Activated CD8-positive, alpha-beta memory T cell treated with anti-CD3 and anti-CD28 coated beads for 1 hour (primary cell): ENCODE results near the gene AADACL4.
"Not testable (repeated sequence)": the region's sequence is repeated elsewhere in the genome, so short reads cannot be mapped to it uniquely, and the experiment has no call there.

Experiments
- DNase-seq, 2 donors: peaks; one replicate each; pipeline ENCODE4 v3.0.0-alpha.2; 2020; ENCODE audit warnings: low read depth in 1 of 2; ENCODE audit errors: extremely low read depth in 1 of 2

Gene AADACL4

DNA sequence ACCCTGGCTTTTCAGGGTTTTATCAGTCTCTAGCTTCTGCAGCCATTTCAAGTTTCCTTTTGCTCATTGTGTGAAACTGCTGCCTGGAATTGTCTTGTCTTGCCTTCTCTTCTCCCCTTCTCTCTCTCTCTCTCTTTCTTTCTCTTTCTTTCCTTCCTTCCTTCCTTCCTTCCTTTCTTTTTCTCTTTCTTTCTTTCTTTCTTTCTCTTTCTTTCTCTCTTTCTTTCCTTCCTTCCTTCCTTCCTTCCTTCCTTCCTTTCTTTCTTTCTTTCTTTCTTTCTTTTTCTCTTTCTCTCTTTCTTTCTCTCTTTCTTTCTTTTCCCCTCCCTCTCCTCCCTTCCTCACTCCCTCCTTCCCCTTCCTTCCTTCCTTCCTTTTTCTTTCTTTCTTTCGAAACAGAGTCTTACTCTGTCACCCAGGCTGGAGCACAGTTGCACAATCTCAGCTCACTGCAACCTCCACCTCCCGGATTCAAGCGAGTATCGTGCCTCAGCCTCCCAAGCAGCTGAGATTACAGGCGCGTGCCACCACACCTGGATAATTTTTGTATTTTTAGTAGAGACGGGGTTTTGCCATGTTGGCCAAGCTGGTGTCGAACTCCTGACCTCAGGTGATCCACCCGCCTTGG, 14.1 kb downstream of the AADACL4 start:
- DNase-seq = not testable (repeated sequence)

DNA sequence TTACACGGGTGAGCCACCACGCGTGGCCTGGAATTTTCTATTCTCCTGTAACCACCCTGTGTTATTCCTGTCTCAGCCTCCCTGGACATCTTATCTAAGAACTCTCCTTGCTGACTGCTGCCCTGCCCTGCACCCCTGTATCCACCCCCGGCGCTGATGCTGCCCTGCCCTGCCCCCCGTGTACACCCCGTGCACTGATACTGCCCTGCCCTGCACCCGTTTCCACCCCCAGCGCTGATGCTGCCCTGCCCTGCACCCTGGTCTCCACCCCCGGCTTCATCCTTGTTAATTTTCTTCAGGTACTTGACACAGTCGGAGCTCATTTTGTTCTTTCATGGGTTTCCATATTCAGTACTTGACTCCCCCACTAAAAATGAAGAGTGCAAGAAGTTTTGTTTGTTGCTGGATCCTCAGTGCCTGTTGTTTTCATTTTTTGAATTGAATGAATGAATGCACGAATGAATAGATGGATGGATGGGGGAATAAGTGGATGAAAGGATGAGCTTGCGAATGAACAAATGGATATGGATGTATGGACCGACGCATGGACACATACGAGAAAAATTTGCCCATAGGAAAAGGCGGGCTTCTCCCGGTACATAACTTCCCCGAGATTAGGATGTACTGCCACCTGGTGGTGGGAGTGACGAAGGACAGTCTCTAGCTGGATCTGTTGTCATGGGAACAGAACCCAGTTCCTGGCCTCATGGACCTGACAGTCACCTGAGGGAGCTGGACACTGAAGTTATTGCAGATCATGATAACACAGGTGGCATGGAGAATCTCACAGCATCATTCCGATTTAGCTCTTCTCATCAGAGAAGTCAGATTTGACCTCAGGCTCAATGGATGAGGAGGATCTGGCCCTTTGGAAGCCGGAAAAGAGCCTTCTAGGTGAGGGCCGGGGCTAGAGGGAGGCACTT, 14.9 kb downstream of the AADACL4 start:
- DNase-seq = peak; percentile 12 to 52

DNA sequence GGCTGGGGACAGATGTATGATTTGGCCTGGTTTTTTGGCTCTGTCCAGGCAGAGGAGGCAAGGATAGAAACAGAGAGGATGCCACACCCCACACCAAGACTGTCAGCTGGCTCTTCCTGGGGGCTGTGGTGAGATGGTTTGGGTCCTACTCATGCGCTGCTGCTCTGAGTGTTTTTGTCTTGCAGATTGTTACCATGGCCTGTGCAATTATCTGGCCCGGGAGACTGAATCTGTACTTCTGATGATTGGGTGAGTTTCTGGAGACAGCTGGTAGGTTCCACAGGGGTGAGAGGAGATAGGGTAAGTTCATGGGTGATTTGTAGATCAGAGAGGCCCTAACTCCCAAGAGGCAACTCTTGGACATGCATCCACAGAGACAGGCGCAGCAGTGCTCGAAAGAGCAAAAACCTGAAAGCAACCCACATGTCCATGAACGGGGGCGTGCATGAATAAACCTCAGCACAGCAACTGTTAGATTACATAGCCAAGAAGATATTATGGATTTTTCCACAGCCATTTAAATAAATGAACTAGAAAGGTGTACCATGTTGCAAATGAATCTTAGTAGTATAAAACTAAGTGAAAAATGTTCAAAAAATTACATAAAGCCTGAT, 17.8 kb downstream of the AADACL4 start:
- DNase-seq = no peak

DNA sequence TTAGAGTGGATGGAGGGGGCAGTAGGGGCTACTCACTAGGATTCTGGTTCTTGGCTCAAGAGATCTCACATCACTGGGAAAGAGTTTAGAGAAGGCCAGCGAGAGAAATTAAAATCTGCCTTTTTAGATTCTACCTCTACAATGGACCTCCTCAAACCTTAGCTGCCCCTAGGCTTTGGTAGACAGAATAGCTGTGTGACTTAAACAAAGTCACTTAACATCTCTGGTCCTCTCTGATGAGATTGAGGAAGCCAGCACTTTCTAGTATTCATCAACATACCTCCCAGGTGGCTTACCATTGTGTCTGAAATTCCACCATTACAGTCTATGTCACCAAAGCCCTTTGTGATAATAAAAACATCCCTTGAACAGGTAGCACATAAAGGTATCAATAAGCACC, 18.7 kb downstream of the AADACL4 start:
- DNase-seq = no peak

DNA sequence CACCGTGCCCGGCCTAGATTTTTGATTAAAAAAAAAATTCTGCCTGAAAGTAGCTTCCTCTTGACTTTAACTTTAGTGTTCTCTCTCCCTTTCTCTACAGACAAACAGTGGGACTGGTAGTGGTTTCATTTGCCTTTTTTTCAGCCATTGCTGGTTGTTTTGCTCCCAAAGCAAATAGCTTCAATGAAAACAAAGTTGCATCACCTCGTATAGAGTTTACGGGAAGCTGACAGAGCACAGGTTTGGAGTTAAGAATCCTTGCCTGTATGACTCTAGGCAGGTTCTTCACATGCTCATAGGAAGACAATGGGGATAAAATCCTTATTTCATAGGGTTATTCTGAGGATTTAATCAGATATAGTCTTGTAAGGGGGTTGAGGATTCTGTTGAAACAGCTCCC, 21.6 kb downstream of the AADACL4 start:
- no peak for DNase-seq

DNA sequence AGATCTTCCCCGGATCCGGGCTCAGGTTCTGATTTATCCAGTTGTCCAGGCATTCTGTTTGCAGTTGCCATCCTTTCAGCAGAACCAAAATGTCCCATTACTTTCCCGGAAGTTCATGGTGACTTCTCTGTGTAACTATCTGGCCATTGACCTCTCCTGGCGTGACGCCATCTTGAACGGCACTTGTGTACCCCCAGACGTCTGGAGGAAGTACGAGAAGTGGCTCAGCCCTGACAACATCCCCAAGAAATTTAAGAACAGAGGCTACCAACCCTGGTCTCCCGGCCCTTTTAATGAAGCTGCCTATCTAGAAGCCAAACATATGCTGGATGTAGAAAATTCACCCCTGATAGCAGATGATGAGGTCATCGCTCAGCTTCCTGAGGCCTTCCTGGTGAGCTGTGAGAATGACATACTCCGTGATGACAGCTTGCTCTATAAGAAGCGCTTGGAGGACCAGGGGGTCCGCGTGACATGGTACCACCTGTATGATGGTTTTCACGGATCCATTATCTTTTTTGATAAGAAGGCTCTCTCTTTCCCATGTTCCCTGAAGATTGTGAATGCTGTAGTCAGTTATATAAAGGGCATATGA, 22.4 kb downstream of the AADACL4 start:
- DNase-seq = no peak

DNA sequence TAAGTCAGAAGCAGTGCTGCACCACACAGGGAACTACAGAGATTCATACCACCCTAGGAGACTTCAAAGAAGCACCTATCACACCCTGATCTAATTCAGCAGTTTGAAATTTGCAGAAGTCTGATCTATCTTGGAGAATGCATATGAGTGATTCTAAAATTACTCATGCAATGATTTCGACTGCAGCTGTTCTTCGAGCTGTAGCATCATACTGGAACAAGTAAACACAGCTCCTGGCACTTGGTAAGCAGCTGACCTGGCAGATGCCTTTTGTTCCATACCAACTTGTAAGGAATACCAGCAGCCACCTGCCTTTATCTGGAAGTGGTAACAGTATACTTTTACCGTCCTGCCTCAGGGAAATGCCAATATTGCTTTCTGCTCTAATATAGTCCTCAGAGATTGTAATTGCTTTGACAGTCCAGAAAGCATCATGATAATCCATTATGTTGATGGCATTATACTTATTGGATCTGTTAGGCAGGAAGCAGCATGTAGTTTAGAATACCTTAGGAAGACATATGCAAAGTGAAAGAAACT, 25.7 kb downstream of the AADACL4 start:
- no peak for DNase-seq

DNA sequence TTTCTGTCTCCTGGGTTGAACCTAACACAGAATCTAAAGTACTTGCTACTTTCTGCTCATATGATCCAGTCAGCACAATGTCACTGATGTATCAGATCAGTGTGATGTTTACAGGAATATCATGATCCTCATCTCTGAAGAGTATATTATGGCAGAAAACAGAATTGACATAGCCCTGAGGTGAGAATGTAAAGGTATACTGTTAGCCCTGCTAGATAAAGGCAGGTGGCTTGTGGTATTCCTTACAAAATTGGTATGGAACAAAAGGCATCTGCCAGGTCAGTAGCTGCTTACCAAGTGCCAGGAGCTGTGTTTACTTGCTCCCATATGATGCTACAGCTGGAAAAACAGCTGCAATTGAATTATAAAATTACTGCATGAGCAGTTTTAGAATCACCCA, 30.5 kb downstream of the AADACL4 start:
- DNase-seq = no peak

DNA sequence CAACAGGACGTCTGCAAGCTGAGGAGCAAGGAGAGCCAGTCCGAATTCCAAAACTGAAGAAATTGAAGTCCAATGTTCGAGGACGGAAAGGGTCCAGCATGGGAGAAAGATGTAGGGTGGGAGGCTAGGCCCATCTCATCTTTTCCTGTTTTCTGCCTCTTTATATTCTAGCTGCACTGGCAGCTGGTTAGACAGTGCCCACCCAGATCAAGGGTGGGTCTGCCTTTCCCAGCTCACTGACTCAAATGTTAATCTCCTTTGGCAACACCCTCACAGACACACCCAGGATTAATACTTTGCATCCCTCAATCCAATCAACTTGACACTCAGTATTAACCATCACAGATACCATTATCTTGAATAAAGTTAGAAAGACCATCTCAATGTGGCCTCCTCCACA, 32.2 kb downstream of the AADACL4 start:
- not testable (repeated sequence) for DNase-seq

DNA sequence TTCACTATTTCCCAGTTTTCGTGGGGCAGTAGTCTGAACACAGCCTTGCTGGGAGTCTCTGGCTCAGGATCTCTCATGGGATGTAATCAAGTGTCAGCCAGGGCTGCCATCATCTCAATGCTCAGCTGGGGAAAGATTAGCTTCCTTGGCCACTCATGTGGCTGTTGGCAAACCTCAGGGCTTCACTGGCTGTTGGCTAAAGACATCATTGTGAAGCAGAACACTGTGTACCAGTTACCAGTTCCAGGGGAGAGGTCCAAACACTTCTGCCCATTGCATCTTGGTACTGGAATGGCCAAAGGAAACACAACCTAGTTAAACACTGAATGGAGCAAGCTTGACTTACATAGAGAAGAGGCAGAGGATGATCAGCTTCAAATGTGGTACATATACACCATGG, 33.7 kb downstream of the AADACL4 start:
- no peak for DNase-seq

DNA sequence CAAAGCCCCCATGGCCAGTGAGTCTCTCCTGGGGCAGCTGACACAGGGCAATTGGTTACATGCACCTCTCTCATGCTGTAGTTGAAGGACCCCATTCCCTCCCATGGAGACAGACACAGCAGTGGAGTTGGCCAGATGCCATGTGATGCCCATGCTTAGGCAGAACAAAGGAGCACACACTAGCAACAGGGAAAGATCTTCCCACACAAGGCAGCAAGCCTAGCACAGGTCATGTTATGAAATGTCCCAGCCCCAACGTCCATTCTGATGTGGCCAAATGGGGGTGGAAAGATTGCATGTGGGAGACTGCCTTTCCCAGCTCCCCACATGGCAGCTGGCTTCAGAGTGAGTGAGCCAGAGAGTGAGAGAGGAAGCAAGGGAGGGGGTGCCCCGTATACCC, 34.5 kb downstream of the AADACL4 start:
- DNase-seq = no peak

DNA sequence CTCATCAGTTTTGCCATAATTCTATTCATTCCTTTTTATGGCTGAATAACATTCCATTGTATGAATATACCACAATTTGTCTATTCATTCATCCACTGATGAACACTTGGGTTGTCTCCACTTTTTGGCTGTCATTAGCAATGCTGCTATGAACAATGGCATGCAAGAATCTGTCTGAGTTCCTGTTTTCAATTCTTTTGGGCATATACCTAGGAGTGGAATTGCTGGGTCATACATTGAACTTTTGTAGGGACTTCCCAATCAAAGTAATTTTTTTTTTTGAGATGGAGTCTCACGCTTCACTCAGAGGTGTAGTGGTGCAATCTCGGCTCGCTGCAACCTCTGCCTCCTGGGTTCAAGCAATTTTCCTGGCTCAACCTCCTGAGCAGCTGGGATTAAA, 34.9 kb downstream of the AADACL4 start:
- DNase-seq = no peak

DNA sequence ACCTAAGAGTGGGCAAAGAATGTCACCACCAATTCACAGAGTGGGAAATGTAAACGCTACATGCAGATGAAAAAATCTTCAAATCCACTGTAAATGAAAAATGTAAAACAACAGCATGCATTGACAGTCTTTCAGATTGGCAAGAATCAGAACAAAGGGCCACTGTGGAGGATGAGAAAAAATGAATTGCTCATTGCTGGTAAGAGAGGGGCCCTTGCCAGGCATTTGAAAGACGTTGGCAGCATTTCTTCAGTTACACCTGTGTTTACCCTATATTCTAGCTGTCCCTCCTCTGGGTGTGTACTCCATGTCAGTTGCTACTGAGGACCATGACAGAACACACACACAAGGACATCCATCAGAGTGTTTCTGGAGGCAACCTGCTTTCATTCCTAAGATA, 46.3 kb downstream of the AADACL4 start:
- no peak for DNase-seq

DNA sequence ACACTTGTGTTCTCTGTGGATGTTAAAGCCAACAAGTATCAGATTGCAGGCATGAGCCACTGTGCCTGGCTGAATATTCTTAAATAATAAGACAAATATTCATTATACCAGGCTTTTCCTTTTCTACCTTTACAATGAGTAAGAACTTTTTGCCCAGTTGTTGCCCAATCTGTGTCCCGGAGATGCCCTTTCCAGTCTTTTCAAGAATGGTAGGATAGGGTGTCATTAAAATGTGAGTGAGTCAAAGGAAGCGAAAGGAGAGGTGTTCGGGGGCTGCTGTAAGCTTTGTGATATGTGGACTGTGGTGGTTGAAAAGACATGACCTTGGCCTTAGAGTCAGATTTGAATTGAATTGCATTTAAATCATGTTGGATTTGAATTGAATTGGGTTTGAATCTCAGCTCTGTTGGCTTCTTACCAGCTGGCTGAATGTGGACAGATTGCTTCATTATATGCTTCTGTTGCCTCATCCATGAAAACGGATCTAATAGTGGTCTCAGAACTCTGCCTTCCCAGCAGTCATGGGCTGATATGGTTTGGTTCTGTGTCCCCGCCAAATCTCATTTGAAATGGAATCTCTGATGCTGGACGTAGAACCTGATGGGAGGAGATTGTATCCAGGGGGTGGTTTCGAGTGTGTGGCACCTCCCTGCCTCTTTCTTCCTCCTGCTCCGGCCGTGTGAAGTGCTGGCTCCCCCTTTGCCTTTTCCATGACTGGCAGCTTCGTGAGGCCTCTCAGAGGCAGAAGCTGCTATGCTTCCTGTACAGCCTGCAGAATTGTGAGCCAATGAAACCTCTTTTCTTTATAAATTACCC, 49.3 kb downstream of the AADACL4 start:
- DNase-seq = no peak

DNA sequence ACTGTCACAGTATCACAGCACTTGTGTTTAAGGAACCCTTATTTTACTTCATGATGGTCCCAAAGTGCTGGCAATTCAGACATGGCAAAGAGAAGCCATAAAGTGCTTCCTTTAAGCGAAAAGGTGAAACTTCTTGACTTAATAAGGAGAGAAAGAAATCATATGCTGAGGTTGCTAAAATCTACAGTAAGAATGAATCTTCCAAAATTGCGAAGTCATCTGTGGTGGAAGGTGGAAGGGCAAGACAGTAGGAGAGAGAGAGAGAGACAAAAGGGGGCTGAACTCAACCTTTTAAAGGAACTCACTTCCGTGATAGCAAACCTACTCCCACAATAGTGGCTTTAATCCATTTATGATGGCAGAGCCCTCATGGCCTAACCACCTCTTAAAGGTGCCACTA, 52.8 kb downstream of the AADACL4 start:
- no peak for DNase-seq

DNA sequence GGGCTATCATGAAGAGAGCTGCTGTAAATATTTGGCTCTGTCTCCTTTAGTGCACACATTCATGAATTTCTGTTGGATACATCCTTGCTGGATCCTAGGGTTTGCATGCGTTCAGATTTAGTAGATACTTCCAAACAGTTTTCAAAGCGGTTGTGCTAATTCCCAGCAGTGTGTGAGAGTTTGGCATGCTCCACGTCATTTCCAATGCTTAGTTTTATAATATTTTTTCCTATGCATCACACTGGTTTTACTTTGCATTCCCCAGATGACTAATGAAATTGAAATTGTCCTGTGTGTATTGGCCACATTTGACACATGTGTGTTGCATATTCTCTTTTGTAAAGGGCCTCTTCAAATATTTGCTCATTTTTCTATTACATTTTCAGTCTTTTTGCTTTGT, 53.5 kb downstream of the AADACL4 start:
- DNase-seq = no peak

DNA sequence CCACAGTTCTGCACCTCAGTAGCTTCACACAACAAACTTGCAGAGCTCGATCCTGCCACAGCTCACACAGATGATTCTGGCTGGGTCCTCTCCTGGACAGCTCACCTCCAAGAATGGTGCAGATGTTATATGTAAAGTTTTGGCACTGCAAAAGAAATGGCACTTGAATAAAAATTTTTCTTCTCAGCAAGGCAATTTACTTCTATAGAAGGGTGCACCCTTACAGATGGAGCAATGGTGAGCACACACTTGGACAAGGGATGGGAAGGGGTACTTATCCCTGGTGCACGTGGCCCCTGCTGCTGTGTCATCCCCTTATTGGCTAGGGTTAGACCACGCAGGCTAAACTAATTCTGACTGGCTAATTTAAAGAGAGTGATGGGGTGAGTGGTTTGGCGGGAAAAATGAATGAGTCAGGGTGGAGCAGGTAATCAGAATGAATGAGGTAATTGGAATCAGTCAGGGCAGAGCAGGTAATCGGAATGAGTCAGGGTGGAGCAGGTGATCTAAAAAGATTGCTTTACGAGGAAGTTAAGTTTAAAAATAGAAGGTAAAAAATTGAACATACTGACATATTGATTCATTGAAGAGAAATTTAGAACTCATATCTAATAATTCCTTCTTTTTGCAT, 60.1 kb downstream of the AADACL4 start:
- no peak for DNase-seq

DNA sequence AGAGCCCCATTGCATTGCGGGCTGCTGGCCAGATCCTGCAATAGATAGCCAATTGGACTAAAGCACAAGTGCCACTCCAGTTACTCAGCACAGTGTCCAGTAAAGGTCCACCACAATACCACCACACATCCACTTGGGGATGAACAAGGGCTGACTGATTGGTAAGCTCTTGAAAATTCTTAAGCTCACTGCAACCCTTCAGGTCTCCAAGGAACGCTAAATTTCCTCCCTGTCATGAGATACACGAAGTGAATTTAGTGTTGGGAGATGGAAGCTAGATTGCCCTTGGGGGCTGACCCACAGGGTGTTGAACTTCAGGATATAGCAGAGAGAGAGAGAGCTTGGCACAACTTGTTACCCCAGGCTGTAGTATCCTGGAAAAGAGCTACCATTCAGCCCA, 62.2 kb downstream of the AADACL4 start:
- no peak for DNase-seq

DNA sequence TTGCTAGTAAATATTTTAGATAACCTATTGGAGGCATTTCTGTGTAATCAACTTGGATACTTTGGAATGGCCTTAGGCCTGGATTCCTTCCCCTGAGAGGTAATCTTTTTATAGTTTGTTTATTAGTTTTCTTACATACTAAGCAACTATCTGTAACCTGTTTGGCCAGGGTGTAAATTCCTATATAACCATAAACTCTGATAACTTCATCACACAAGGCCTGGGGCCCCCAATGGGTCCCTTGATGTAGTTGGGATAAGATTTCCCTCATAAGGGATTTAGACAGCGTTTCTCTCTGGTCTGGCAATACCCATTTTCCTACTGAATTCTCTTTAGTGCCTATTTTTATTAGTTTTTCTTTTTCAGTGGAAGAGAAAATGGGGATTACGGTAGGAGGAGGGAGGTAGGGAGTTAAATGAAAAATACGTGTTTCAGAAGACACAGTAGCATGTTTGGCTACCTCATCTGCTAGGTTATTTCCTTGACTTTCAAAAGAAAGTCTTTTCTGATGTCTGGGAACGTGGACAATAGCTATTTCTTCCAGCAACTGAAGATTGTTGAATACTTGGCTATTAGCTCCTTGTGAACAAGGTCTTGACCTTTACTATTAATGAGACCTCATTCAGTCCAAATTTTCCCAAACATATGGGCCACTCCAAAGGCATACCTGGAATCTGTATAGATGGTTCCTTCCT, 64.7 kb downstream of the AADACL4 start:
- DNase-seq = no peak
